ENCODE results near the gene PRDM4.

Gene PRDM4

DNA sequence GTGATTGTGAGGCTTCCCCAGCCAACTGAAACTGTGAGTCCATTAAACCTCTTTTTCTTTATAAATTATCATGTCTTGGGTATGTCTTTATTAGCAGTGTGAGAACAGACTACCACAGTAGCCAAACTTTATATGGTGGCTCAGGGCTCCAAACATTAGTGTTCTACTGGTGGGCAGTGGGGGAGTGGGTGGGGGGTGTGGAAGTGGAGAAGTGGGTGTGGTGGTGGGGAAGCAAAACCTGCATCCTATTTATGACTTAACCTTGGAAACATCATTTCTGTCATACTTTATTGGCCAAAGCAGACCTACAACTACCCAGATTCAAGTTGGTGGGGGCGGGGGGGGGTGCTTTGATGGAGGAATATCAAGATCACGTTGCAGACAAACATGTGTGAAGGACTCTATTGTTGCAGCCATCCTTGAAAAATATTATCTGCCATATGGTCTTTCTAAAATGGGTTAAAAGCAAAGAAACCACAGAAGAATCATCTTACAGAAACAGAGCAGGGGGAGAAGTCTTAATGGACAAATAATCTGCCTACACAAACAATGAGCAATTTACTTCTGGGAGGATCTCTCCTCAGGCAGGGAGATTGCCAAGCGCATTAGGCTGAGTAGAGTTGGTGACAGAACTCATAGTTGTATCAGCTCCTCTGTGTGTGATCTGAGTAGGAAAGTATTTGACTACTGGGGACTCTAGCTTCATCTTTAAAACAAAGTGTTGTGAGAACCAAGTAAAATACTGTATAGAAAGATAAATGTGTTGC, 76.7 kb downstream of the PRDM4 start:
- peak overlapping the region; percentile 95 for H3K4me3 ChIP-seq (ENCODE audit: low read length)
- peaks cover 16% of the 10 kb centered on the region for H3K4me1 ChIP-seq (ENCODE audit: control insufficient read depth, insufficient read depth, low read length)
- peak; percentile 8 for DNase-seq (ENCODE audit: low read depth)
- H3K9me3 ChIP-seq (ENCODE audit: control insufficient read depth, low read length), result no peaks in the 10 kb centered on the region
- peaks cover 11% of the 10 kb centered on the region for H3K36me3 ChIP-seq (ENCODE audit: control insufficient read depth, insufficient read depth, low read length, severe bottlenecking)
- H3K27me3 ChIP-seq (replicated peaks; ENCODE audit: control insufficient read depth, insufficient read depth, low read length), result peaks cover 3% of the 10 kb centered on the region
- no peak overlapping the region for H3K9ac ChIP-seq (ENCODE audit: low read length)

All from adipocyte (in vitro differentiated cells).